Fibroblast of lung (primary cell): ENCODE data around the gene NRTN. TPM values are rescaled to one million over a fixed set of nuclear protein-coding genes. Genes with fewer than 3 reads are reported as not detected.

Experiments
- DNase-seq, 2 donors: peaks; one replicate each; pipeline versions ENCODE4 v3.0.0 to v3.0.0-alpha.2; 2010; ENCODE audit warnings: low read depth in 2 of 2
- H2AFZ ChIP-seq: 2 replicates; pipeline ENCODE4 v1.5.1; 2012; ENCODE audit warnings: low read length, control low read depth, inconsistent platforms
- H3K27ac ChIP-seq: 2 replicates; pipeline ENCODE4 v1.5.1; 2011; ENCODE audit warnings: low read length, control low read depth; ENCODE audit not compliant: insufficient read depth
- H3K27me3 ChIP-seq: 2 replicates; pipeline ENCODE4 v1.5.1; 2011; ENCODE audit warnings: mild to moderate bottlenecking, low read length; ENCODE audit not compliant: control insufficient read depth, insufficient read depth
- H3K36me3 ChIP-seq: 2 replicates; pipeline ENCODE4 v1.5.1; 2011; ENCODE audit warnings: low read length; ENCODE audit not compliant: control insufficient read depth, insufficient read depth
- H3K4me1 ChIP-seq: 2 replicates; pipeline ENCODE4 v1.5.1; 2011; ENCODE audit warnings: low read length; ENCODE audit not compliant: control insufficient read depth, insufficient read depth; ENCODE audit errors: extremely low read depth
- H3K4me2 ChIP-seq: 2 replicates; pipeline ENCODE4 v1.5.1; 2011; ENCODE audit warnings: low read length, control low read depth; ENCODE audit not compliant: insufficient read depth; ENCODE audit errors: extremely low read depth
- H3K4me3 ChIP-seq, 4 experiments: fragments of 200-600 bp in 1 of 4; sonication (generic) in 1 of 4; replicated peaks in 1 of 4; 2 replicates each; pipeline ENCODE4 v1.5.1; 2011 to 2016; ENCODE audit warnings: low read length in 4 of 4, low read depth in 3 of 4, mild to moderate bottlenecking in 3 of 4, control low read depth in 2 of 4, inconsistent platforms in 1 of 4, mixed read lengths in 1 of 4; ENCODE audit not compliant: insufficient read depth in 1 of 4; ENCODE audit errors: control extremely low read depth in 1 of 4
- H3K79me2 ChIP-seq: 2 replicates; pipeline ENCODE4 v1.5.1; 2012; ENCODE audit warnings: mild to moderate bottlenecking, low read length, inconsistent platforms; ENCODE audit not compliant: control insufficient read depth, insufficient read depth
- H3K9ac ChIP-seq: 2 replicates; pipeline ENCODE4 v1.5.1; 2011; ENCODE audit warnings: mild to moderate bottlenecking, low read length, control low read depth; ENCODE audit not compliant: insufficient read depth
- H3K9me3 ChIP-seq: 2 replicates; pipeline ENCODE4 v1.5.1; 2012; ENCODE audit warnings: low read depth, low read length; ENCODE audit not compliant: control insufficient read depth, insufficient read depth
- H4K20me1 ChIP-seq: 2 replicates; pipeline ENCODE4 v1.5.1; 2011; ENCODE audit warnings: low read length; ENCODE audit not compliant: control insufficient read depth, insufficient read depth; ENCODE audit errors: extremely low read depth
- CTCF ChIP-seq, 2 donors: IDR thresholded peaks in 1 of 2; conservative IDR thresholded peaks in 1 of 2; 1 replicate in 1 of 2; 2 replicates in 1 of 2; pipeline ENCODE4 v1.5.1; 2011 to 2012; ENCODE audit warnings: low read length in 2 of 2, control low read depth in 1 of 2, inconsistent platforms in 1 of 2, low read depth in 1 of 2, mild to moderate bottlenecking in 1 of 2
- EZH2 ChIP-seq: IDR thresholded peaks from 2 replicates; pipeline ENCODE4 v1.5.1; 2012; ENCODE audit warnings: low read length, control low read depth, mild to moderate bottlenecking; ENCODE audit errors: missing control alignments
- polyA plus RNA-seq, 2 donors: library from polyadenylated mRNA; depleted of rRNA in 1 of 2; stranded (reverse) in 1 of 2; unstranded in 1 of 2; fragments of >200 nt; gene quantifications; 2 replicates each; pipeline ENCODE4 v1.2.1, GENCODE V29; 2011 to 2012; ENCODE audit warnings: missing spikeins in 1 of 2
- total RNA-seq: library from RNA; depleted of rRNA; stranded (reverse); fragments of >200 nt; gene quantifications from 2 replicates; pipeline ENCODE4 v1.2.1, GENCODE V29; 2014

NRTN gene
- total and polyA plus RNA-seq, 2 donors (not counting 1 experiment from before 2014, with no cell fraction given): 0.11 to 0.50 TPM

- no peaks in the 10 kb centered on the region for H4K20me1 ChIP-seq
- H3K4me1 ChIP-seq: no peaks in the 10 kb centered on the region
- no peak for DNase-seq
- TF ChIP-seq CTCF (conservative IDR thresholded peaks at IDR 0.05 in 1 of 2, IDR thresholded peaks at IDR 0.05 in 1 of 2; ENCODE audit: low read depth in 1 of 2, low read length in 2 of 2) (no peak), EZH2 (no peak)
- no peaks in the 10 kb centered on the region for H3K36me3 ChIP-seq
- H3K9ac ChIP-seq: no peak overlapping the region
- no peak overlapping the region for H2AFZ ChIP-seq
- H3K9me3 ChIP-seq: no peaks in the 10 kb centered on the region
- H3K79me2 ChIP-seq: no peaks in the 10 kb centered on the region
- H3K27ac ChIP-seq: no peak overlapping the region
- no peak overlapping the region for H3K4me3 ChIP-seq
- peaks cover 13% of the 10 kb centered on the region for H3K27me3 ChIP-seq
- no peak overlapping the region for H3K4me2 ChIP-seq
Observed at GRCh38 chr19:5809469-5809868, 4.6 kb downstream of the NRTN start.

- peaks cover 9% of the 10 kb centered on the region for H3K27me3 ChIP-seq
Observed at GRCh38 chr19:5811117-5811516, 6.2 kb downstream of the NRTN start.

GRCh38 chr19:5814123-5814851, 9.4 kb downstream of the NRTN start:
- TF ChIP-seq CTCF (conservative IDR thresholded peaks at IDR 0.05 in 1 of 2, IDR thresholded peaks at IDR 0.05 in 1 of 2; ENCODE audit: low read depth in 1 of 2, low read length in 2 of 2): no peak
- TF ChIP-seq EZH2: no peak
- Histone ChIP-seq H3K9ac (no peak overlapping the region), H4K20me1 (no peaks in the 10 kb centered on the region), H3K9me3 (no peaks in the 10 kb centered on the region), H3K79me2 (no peaks in the 10 kb centered on the region), H3K27ac (no peak overlapping the region), H3K36me3 (no peaks in the 10 kb centered on the region), H3K4me3 (no peak overlapping the region), H3K4me2 (no peak overlapping the region), H3K4me1 (no peaks in the 10 kb centered on the region), H3K27me3 (peaks cover 4% of the 10 kb centered on the region), H2AFZ (no peak overlapping the region)
- DNase-seq: no peak

More at GRCh38 chr19:5811117-5811516, 6.2 kb downstream of the NRTN start:
- Histone ChIP-seq H3K4me2 (no peak overlapping the region), H3K36me3 (no peaks in the 10 kb centered on the region), H4K20me1 (no peaks in the 10 kb centered on the region), H3K9me3 (no peaks in the 10 kb centered on the region), H3K27ac (no peak overlapping the region), H3K4me3 (no peak overlapping the region), H3K4me1 (no peaks in the 10 kb centered on the region), H2AFZ (no peak overlapping the region), H3K79me2 (no peaks in the 10 kb centered on the region), H3K9ac (no peak overlapping the region)
- TF ChIP-seq CTCF (conservative IDR thresholded peaks at IDR 0.05 in 1 of 2, IDR thresholded peaks at IDR 0.05 in 1 of 2; ENCODE audit: low read depth in 1 of 2, low read length in 2 of 2): no peak
- TF ChIP-seq EZH2: no peak
- DNase-seq: no peak
